CD4-positive, alpha-beta T cell treated with Interleukin-6 for 4 hours (primary cell): ENCODE measurements around the gene BAAT.
"Not testable (repeated sequence)": the region's sequence is repeated elsewhere in the genome, so short reads cannot be mapped to it uniquely, and the experiment has no call there.

Source experiments
- DNase-seq: peaks from one replicate; pipeline ENCODE4 v3.0.0-alpha.2; 2020; ENCODE audit warnings: mixed read lengths

BAAT gene

DNA sequence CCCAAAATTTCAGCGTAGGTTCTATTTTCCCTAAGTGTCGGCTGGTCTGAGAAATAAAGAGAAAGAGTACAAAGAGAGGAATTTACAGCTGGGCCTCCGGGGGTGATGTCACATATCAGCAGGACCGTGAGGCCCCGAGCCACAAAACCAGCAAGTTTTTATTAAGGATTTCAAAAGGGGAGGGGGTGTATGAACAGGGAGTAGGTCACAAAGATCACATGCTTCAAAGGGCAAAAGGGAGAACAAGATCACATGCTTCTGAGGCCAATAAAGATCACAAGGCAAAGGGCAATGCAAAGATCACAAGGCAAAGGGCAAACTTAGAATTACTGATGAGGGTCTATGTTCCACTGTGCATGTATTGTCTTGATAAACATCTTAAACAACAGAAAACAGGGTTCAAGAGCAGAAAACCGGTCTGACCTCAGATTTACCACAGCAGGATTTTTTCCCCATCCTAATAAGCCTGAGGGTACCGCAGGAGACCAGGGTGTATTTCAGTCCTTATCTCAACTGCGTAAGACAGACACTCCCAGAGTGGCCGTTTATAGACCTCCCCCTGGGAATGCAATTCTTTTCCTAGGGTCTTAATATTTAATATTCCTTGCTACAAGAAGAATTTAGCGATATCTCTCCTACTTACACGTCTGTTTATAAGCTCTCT is at the start of gene BAAT:
Gene BAAT, minus strand, starts transcription at position 134 of the 664 bp plus-strand sequence. CDS start 13,602 bp downstream, outside the sequence.
- not testable (repeated sequence) for DNase-seq

GRCh38 chr9:101433229-101433628 is 48.4 kb upstream of the BAAT start:
- no peak for DNase-seq

DNA sequence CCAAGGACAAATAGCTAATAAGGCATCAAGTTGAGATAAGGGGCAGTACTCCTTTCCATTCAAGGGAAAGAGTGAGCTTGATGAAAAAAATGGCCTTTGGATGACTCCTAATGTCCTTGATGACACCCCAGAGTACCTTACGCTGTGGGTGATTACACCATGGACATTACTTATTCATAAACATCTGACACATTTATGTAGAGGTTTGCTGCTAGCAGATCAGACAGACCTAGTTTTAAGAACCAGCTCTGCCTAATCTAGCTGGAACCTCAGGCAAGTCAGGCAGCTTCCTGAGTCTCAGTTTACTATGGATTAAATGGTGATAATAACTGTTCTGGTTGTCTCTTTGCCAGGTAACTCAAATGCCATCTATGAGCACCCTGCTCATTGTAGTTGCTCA is 47.9 kb upstream of the BAAT start:
- no peak for DNase-seq

GRCh38 chr9:101432171-101432570 is 47.4 kb upstream of the BAAT start:
- no peak for DNase-seq

- DNase-seq: no peak
Observed at GRCh38 chr9:101429736-101430135, 44.9 kb upstream of the BAAT start.

- DNase-seq: no peak
Observed at GRCh38 chr9:101428909-101429308, 44.1 kb upstream of the BAAT start.

DNA sequence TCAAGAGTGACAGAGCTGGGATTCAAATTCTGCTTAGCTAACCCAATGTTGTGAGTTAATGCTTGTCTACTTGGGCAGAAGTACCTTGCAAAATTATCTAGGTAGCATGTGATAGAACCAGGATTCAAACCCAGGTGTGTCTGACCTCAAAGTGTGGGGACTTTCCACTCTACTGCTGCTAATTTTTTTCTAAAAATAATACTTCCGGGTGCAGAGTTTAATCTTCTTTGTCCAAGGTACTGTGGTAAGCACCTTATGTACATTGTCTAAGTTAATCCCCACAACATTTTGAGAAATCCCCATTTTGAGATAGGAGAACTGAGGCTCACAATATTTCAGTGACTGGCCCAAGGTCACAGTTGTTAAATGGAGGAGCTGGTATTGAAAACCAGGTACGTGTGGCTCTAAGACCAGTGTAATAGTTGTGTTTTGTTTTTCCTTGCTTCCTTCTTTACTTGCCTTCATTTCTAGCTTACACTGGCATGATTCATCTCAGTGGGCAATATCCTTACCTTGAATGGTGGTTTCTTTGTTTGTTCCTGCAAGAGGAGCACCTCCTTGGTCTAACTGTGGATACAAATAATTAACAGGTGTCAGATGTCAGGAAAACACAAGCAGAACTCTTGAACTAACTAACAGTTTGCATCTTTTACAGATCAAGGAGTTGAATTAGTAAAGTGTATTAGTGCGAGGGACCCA is 43.3 kb upstream of the BAAT start:
- DNase-seq: no peak

DNA sequence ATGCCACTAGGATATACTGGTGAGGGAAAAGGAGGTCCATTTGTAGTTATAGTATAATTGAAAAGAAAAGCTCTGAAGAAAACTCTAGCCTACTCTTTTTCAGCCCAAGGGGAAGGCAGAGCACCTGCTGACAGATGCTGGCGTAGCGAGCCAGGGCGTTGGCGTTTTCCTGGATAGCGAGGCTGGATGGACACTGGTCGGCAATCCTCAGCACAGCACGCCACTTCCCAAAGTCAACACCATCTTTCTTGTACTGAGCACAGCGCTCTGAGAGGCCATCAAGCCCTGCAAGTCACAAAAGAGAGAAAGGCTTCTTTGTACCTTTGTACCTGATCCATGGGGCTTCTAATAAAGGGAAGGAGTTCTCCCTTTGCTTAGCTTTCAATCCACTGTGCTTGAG is 42.6 kb upstream of the BAAT start:
- DNase-seq: no peak

GRCh38 chr9:101421653-101422065 is 36.9 kb upstream of the BAAT start:
- no peak for DNase-seq

DNA sequence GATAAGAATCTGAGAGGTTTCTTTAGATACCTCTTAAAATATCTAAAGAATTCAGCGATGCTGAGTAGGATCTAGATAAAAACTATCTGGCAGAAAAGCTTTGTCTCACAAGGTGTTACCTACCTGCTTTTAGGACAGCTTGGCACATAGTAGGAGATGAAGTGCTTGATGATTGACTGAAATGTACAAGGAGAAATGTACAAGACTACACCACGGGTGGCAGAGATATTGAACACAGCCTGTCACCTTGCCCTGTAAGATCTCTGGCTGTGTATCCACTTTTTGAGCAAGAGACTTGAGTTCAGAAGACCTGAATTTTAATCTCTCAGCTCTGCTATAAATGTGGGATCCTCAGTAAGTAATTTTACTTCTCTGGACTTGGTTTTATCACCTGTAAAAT is 35.1 kb upstream of the BAAT start:
- DNase-seq: no peak

GRCh38 chr9:101418518-101419430 is 34.0 kb upstream of the BAAT start:
- no peak for DNase-seq

DNA sequence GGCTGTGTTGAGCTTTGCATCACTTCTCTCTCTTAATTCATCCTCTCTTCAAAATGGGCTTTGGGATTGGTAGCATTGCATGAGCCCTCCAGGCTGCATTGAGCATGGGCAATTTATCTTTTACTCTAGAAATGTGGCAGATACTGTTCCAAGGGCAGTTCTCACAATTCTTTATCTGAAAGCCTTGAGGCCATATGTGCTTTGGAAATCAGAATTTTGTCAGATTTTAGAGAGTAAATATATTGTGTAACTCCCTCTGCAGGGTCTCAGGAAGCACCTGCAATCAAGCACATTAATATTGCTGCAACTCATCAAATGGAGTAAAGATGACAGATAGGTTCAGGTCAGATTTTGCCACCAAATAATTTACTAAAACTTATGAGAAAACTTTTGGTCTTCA is 33.2 kb upstream of the BAAT start:
- no peak for DNase-seq

DNA sequence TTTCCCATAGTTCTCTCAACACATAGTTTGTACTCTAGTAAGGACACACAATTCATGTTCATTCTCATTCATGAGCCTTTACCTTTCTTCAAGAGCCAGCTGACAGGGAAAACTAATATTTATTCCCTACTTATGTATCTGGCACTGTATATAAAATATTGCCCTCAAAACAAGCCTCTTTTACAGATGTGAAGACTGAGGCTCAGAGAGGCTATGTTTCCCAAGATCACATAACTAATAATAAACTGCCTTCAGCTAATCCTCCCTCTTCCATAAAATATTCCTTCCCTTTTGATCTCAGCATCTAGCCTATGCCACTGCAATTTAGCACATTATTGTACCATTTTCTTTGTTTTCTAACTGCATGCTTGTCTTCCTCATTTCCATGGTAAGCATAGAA is 32.6 kb upstream of the BAAT start:
- DNase-seq: no peak

DNA sequence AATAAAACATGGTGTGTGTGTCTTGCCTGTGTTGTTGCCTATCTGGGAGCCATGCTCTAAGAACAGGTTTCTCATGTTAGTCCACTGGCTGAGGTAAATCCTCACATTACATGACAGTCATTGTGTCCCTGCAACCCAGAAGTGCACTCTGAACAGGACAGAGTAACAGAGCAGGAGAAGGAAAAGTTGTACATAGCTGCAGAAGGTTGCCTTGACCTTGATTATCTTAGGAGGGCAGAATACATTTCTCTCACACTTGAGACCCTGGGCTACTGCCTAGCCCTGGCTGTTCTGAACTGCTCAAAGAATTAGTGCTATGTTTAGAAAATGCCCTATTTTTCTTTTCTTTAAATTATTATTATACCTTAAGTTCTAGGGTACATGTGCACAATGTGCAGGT is 30.8 kb upstream of the BAAT start:
- no peak for DNase-seq

DNA sequence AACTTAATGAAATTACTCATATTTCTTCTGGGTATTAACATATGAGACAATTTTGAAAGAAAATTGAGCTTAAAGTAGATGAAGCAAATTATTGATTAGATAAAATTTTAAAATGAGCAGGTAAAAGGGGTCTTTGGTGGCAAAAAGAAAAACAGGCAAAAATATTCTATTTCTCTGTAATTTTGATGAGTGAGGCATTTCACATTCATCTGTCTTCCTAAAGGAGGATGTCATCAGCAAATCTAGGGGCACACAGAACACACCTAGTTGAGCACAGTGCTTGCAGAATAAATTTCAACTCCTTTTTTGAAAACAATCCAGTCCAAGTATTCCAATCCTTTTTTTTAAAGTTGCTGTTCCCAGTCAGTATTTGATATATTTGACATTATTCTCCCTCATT is 30.0 kb upstream of the BAAT start:
- no peak for DNase-seq

- DNase-seq: no peak
Observed at GRCh38 chr9:101409079-101409477, 24.3 kb upstream of the BAAT start.

DNA sequence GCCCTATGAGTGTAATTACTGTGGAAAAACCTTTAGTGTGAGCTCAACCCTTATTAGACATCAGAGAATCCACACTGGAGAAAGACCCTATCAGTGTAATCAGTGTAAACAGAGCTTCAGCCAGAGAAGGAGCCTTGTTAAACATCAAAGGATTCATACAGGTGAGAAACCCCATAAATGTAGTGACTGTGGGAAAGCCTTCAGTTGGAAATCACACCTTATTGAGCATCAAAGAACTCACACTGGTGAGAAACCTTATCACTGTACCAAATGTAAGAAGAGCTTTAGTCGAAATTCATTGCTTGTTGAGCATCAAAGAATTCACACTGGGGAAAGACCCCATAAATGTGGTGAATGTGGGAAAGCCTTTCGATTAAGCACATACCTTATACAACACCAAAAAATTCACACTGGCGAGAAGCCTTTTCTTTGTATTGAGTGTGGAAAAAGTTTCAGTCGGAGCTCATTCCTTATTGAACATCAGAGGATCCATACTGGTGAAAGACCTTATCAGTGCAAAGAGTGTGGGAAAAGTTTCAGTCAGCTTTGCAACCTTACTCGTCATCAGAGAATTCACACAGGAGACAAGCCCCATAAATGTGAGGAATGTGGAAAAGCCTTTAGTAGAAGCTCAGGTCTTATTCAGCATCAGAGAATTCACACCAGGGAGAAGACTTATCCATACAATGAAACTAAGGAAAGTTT is 23.7 kb upstream of the BAAT start:
- DNase-seq: no peak

GRCh38 chr9:101403516-101404285 is 18.9 kb upstream of the BAAT start:
- DNase-seq: no peak

DNA sequence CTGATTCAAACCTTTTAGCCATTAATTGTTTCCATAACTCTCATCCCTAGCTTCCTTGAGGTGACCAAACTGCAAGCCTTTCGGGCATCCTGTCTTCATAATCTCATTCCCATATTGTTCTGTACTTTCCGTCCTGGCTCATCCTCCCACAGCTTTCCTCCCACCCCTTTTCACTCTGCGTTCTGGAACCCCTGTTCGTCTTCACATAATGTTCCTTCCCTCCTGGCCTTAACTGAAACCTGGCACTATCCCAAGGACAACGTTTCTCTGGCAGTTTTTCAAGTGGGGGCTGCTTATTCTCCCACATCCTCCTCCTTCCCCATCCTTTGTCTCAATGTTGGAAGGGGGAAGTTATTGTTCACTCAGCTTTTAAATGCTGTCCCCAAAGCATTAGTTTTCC is 15.3 kb upstream of the BAAT start:
- no peak for DNase-seq

DNA sequence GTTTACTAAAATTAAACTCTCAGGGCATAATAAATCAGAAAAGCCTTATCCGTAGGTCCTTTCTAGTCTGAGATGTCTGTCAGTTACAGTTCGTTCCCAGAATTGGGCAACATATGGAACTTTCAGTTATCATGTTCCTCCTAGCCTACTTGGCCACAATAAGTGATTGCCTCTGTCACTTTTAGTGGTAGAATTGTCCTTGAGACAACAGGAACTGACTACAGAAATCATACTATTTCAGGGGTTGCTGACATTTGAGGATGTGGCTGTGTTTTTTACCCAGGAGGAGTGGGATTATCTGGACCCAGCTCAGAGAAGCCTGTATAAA is 14.8 kb upstream of the BAAT start:
- no peak for DNase-seq

DNA sequence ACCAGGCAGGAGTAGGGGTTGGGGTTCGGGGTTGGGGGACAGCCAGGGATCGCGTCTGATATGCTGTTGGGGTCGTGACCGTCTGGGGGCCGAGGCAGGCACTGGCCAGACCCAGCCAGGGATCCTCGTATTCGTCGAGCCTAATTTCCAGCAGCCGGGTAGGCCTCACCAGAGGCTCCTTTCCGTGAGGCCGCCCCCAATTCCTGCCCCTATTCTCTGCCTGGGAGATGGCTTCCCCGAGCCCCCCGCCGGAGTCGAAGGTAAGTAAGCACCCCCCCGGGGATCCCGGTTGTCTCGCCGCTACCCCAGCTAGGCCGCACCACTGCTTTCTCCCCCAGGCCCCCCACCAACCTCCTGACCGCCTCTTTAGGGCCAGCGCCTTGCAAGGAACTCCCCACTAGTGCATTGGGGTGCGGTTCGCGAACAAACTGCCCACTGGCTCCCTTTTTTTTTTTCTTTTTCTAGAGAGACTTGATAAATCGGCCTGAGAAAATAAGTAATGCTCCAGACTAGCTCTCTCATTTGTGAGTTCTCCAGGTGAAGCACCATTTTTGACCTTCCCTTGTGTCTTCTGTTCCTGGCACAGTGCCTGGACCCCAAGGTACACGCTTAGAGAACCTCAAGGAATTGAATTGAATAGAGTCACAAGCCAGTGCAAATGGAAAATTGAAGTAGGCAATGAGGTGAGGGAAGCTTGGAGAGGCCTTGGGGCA is 14.3 kb upstream of the BAAT start:
- DNase-seq: no peak
